Colonic mucosa (tissue), 4 donors: ENCODE data around the gene RNU1-4. TPM values are rescaled to one million over a fixed set of nuclear protein-coding genes. Genes with fewer than 3 reads are reported as not detected.
"Not testable (repeated sequence)": the region's sequence is repeated elsewhere in the genome, so short reads cannot be mapped to it uniquely, and the experiment has no call there.

Experiments used
- DNase-seq: peaks from one replicate; pipeline ENCODE4 v3.0.0-alpha.2; 2020
- H3K27ac ChIP-seq: fragments of 200-600 bp; one replicate; pipeline ENCODE4 v1.8.0; 2021
- H3K27me3 ChIP-seq: fragments of 200-600 bp; one replicate; pipeline ENCODE4 v1.8.0; 2021
- H3K36me3 ChIP-seq: fragments of 200-600 bp; one replicate; pipeline ENCODE4 v1.8.0; 2021
- H3K4me1 ChIP-seq: fragments of 200-600 bp; one replicate; pipeline ENCODE4 v1.8.0; 2021; ENCODE audit warnings: mild to moderate bottlenecking
- H3K4me3 ChIP-seq: fragments of 200-600 bp; one replicate; pipeline ENCODE4 v1.8.0; 2021
- H3K9ac ChIP-seq, 2 donors: one replicate each; pipeline ENCODE4 v1.7.0; 2013; ENCODE audit warnings: control low read depth in 2 of 2, low read depth in 2 of 2, low read length in 2 of 2
- H3K9me3 ChIP-seq: fragments of 200-600 bp; one replicate; pipeline ENCODE4 v1.8.0; 2021
- intact Hi-C: fragments of 100-400 bp; cut with DNase I; formaldehyde crosslinking; loops from one replicate; pipeline ENCODE4 v1.14.1; 2022
- total RNA-seq, 2 donors: library from RNA; stranded (reverse); fragmentation: NEBNext Ultra II Directional in 1 of 2; extraction: Animal tissue kit (Norgen Biotek cat#: 25700) in 1 of 2; gene quantifications; one replicate each; pipeline ENCODE4 v1.2.1, GENCODE V29; 2021
- TF ChIP-seq, protein P1 (sequence below): fragments of 200-600 bp; IDR thresholded peaks from one replicate; pipeline ENCODE4 v1.8.0; 2022; ENCODE audit warnings: antibody characterized with exemption, mild to moderate bottlenecking
- donor health status: healthy.
- donor health status: DM: no; HTN: no; CAD: no.
- donor health status: DM: no; HTN: no; CAD: no.

Gene RNU1-4
- total RNA-seq, 2 donors from 2014 or later = 1,159 to 2,517 TPM

GRCh38 chr1:16702280-16702679 is 38.0 kb upstream of the RNU1-4 start:
- H3K27me3 ChIP-seq, intact Hi-C loops, H3K36me3 ChIP-seq, H3K4me3 ChIP-seq, H3K4me1 ChIP-seq, H3K9me3 ChIP-seq, H3K27ac ChIP-seq, DNase-seq, H3K9ac ChIP-seq: not testable (repeated sequence)

- H3K36me3 ChIP-seq, H3K4me3 ChIP-seq, DNase-seq, H3K27ac ChIP-seq, intact Hi-C loops, H3K27me3 ChIP-seq, H3K4me1 ChIP-seq, H3K9ac ChIP-seq, H3K9me3 ChIP-seq: not testable (repeated sequence)
- TF ChIP-seq, protein P1, sequence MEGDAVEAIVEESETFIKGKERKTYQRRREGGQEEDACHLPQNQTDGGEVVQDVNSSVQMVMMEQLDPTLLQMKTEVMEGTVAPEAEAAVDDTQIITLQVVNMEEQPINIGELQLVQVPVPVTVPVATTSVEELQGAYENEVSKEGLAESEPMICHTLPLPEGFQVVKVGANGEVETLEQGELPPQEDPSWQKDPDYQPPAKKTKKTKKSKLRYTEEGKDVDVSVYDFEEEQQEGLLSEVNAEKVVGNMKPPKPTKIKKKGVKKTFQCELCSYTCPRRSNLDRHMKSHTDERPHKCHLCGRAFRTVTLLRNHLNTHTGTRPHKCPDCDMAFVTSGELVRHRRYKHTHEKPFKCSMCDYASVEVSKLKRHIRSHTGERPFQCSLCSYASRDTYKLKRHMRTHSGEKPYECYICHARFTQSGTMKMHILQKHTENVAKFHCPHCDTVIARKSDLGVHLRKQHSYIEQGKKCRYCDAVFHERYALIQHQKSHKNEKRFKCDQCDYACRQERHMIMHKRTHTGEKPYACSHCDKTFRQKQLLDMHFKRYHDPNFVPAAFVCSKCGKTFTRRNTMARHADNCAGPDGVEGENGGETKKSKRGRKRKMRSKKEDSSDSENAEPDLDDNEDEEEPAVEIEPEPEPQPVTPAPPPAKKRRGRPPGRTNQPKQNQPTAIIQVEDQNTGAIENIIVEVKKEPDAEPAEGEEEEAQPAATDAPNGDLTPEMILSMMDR = peak; percentile 33
Measured at GRCh38 chr1:16703141-16703540, 37.2 kb upstream of the RNU1-4 start.

- H3K4me3 ChIP-seq, intact Hi-C loops, H3K27me3 ChIP-seq, H3K36me3 ChIP-seq, DNase-seq, H3K9me3 ChIP-seq, H3K4me1 ChIP-seq, H3K9ac ChIP-seq, H3K27ac ChIP-seq: not testable (repeated sequence)
Measured at GRCh38 chr1:16703602-16704001, 36.7 kb upstream of the RNU1-4 start.

DNA sequence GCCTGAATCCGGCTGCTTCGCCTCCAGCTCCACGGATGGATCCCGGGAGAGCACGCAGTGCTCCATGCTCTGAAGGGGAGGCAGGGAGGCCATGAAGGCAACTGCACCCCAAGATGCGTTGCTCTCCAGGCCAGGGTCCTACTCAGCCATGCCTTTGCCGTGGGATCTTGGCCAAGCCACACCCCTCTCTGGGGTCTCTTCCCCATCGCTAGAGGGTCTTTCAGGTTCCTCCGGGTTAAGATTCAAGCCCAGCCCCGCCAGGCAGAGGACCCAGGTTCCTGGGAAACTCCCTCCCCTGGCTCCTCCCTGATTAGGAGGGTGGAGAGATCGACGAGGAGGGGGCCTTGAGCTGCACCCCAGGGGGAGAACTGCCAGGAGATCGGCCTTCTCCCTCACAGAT is 36.2 kb upstream of the RNU1-4 start:
- intact Hi-C loops, H3K9ac ChIP-seq, H3K27me3 ChIP-seq, H3K36me3 ChIP-seq, H3K4me3 ChIP-seq, DNase-seq, H3K27ac ChIP-seq, H3K4me1 ChIP-seq, H3K9me3 ChIP-seq: not testable (repeated sequence)

GRCh38 chr1:16704502-16705100 is 35.7 kb upstream of the RNU1-4 start:
- H3K27me3 ChIP-seq, H3K4me1 ChIP-seq, H3K27ac ChIP-seq, intact Hi-C loops, H3K4me3 ChIP-seq, H3K36me3 ChIP-seq, H3K9me3 ChIP-seq, H3K9ac ChIP-seq, DNase-seq: not testable (repeated sequence)

DNA sequence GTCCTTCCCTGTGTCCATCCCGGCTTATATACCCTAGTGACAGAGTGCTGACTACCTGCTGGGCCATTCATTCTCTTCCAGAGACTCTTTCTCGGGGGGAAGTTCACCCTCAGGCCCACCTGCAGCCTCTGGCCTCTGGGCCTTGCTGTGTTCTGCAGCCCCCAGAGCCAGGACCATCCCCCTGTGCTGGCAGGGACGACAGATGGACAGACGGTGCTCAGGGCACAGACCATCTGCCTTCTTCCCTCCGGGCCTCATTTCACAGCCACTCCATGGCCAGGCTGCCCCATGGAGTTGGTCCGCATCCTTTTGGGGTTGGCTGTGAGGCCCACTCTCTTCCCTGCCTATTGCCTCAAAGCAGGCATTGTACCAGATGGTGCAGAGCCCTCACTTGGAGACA is 34.0 kb upstream of the RNU1-4 start:
- DNase-seq, H3K4me1 ChIP-seq, H3K9me3 ChIP-seq, H3K9ac ChIP-seq, H3K27ac ChIP-seq, H3K27me3 ChIP-seq, H3K4me3 ChIP-seq, intact Hi-C loops, H3K36me3 ChIP-seq: not testable (repeated sequence)

GRCh38 chr1:16707130-16708093 is 32.9 kb upstream of the RNU1-4 start:
- DNase-seq, H3K9me3 ChIP-seq, H3K9ac ChIP-seq, H3K4me1 ChIP-seq, H3K27me3 ChIP-seq, intact Hi-C loops, H3K36me3 ChIP-seq, H3K27ac ChIP-seq: not testable (repeated sequence)
- peak overlapping the region; percentile 17 for H3K4me3 ChIP-seq

DNA sequence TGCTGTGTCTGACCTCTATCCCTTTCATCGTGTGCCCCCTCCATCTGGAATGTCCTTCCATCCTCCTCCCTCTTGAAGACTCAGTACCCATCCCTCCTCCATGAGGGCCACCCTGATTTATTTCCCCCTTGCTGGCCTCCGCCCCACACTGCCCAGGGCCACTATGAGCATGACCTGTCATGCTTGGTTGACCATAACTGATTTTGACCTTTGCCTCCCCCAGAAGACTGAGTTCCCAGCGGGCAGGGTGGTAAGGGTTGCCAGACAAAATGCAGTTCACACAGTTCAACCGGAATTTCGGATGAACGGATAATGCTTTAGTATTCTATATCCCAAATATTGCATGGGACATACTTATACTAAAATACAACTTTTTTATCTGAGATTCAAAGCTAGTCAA is 31.6 kb upstream of the RNU1-4 start:
- H3K4me1 ChIP-seq, H3K9ac ChIP-seq, intact Hi-C loops, DNase-seq, H3K27ac ChIP-seq, H3K9me3 ChIP-seq, H3K36me3 ChIP-seq, H3K4me3 ChIP-seq, H3K27me3 ChIP-seq: not testable (repeated sequence)

- H3K27me3 ChIP-seq, DNase-seq, H3K9ac ChIP-seq, H3K9me3 ChIP-seq, H3K36me3 ChIP-seq, H3K4me1 ChIP-seq, intact Hi-C loops, H3K27ac ChIP-seq, H3K4me3 ChIP-seq: not testable (repeated sequence)
Measured at GRCh38 chr1:16709659-16710087, 30.6 kb upstream of the RNU1-4 start.

DNA sequence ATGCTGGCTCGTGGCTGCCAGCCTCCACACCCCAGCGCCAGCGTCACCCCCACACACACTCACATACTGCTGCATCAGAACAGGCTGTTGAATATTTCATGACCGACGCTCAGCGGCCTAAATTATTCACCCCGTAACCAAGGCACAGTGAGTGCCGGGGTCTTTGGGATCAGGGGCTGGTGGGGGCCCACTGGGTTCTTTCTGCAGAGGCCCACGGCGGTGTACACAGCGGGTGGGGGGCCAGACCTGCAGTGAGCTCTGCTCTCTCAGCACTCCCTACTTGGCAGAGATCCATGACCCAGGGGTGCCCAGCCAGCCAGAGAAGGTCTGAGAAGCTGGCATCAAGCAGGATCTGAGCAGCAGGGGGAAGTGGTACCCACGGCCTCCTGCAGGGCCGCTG is 29.7 kb upstream of the RNU1-4 start:
- H3K4me1 ChIP-seq, DNase-seq, H3K27me3 ChIP-seq, H3K9me3 ChIP-seq, H3K27ac ChIP-seq, H3K4me3 ChIP-seq, H3K9ac ChIP-seq, intact Hi-C loops, H3K36me3 ChIP-seq: not testable (repeated sequence)

DNA sequence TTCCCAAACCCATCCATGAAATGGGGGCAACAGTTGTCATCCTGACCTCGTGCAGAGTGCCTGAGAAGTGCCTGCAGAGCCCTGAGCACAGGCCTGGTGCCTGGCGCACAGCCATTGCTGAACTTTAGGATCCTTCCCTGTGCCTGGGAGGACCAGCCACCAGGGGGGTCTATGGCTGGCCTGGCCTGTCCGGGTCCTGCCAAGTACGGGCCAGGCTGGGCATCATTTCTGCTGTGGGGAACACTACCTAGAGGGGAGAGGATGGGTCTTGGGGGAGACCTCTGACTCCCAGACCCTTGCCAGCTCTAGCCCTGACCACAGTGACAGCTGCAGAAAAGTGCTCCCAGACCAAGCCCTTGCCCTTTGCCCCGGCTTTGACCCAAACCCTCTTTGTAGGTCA is 28.2 kb upstream of the RNU1-4 start:
- H3K27me3 ChIP-seq, H3K9me3 ChIP-seq, H3K36me3 ChIP-seq, intact Hi-C loops, H3K27ac ChIP-seq, H3K9ac ChIP-seq, H3K4me3 ChIP-seq, H3K4me1 ChIP-seq, DNase-seq: not testable (repeated sequence)

- H3K9me3 ChIP-seq, intact Hi-C loops, H3K36me3 ChIP-seq, H3K4me3 ChIP-seq, DNase-seq, H3K4me1 ChIP-seq, H3K27ac ChIP-seq, H3K27me3 ChIP-seq, H3K9ac ChIP-seq: not testable (repeated sequence)
Measured at GRCh38 chr1:16712582-16712981, 27.7 kb upstream of the RNU1-4 start.
